ENCODE results near the gene IGSF8.
"Not testable (repeated sequence)": the region's sequence is repeated elsewhere in the genome, so short reads cannot be mapped to it uniquely, and the experiment has no call there.

IGSF8 gene

GRCh38 chr1:160126342-160126741, 27.9 kb upstream of the IGSF8 start:
- DNase-seq: not testable (repeated sequence)

DNA sequence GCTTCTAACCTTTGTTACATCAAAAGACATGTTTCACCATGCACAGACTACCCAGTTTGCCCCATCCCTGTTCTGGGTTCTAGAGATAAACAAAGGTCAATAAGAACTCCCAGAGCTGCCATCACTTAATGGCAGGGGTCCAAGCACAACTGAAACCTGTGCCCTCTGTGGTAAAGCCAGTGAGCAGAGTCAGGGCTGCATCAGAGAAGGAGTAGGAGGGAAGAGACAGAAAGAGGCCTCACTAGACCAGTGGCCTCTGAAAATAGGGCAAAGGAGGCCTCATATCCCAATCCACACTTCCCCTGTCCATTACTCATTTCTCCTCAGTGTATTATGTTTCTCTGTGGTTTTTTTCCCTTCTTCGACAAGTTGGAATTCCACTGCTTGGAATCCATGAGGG, 27.3 kb upstream of the IGSF8 start:
- DNase-seq: no peak

GRCh38 chr1:160124705-160125478, 26.5 kb upstream of the IGSF8 start:
- no peak for DNase-seq

GRCh38 chr1:160123726-160124125, 25.3 kb upstream of the IGSF8 start:
- no peak for DNase-seq

DNA sequence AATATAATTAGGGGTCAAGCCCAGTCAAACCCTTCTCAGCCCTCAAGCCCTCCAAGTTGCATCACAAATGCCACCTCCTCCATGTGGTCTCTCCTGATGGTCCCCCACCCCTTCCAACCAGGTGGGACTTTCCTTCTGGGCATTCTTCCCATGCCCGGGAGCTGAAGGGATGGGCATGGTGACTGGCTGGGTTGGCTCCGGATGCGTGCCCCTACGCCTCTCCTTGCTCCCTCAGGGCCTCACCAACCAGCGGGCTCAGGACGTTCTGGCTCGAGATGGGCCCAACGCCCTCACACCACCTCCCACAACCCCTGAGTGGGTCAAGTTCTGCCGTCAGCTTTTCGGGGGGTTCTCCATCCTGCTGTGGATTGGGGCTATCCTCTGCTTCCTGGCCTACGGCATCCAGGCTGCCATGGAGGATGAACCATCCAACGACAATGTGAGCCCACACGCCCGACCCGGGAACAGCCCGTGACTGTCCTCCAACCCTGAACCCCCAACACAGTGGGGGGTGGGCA, 24.6 kb upstream of the IGSF8 start:
- DNase-seq: no peak

GRCh38 chr1:160121388-160121787, 23.0 kb upstream of the IGSF8 start:
- DNase-seq: no peak

- DNase-seq: no peak
Observed at GRCh38 chr1:160120797-160121196, 22.4 kb upstream of the IGSF8 start.

GRCh38 chr1:160118928-160119327, 20.5 kb upstream of the IGSF8 start:
- no peak for DNase-seq

- DNase-seq: no peak
Observed at GRCh38 chr1:160117709-160118183, 19.3 kb upstream of the IGSF8 start.

DNA sequence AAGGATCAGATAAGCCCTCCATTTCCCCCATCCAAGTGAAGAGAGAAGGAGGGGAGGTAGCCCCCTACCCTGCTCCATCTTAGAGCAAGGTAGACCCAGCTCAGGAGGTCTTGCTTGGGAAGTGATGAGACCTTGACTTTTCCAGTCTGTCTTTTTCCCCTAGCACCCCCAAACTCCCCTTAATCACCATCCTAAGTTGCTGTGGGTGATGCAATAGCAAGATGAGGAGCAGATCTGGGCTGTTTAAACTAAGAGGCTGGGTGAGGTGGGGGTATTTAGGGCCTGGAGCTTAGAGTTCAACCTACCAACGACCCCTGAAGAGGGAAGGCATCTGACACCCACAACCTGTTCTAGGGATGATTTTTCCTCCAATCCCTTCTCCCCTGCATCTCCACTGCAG, 18.9 kb upstream of the IGSF8 start:
- DNase-seq: no peak

DNA sequence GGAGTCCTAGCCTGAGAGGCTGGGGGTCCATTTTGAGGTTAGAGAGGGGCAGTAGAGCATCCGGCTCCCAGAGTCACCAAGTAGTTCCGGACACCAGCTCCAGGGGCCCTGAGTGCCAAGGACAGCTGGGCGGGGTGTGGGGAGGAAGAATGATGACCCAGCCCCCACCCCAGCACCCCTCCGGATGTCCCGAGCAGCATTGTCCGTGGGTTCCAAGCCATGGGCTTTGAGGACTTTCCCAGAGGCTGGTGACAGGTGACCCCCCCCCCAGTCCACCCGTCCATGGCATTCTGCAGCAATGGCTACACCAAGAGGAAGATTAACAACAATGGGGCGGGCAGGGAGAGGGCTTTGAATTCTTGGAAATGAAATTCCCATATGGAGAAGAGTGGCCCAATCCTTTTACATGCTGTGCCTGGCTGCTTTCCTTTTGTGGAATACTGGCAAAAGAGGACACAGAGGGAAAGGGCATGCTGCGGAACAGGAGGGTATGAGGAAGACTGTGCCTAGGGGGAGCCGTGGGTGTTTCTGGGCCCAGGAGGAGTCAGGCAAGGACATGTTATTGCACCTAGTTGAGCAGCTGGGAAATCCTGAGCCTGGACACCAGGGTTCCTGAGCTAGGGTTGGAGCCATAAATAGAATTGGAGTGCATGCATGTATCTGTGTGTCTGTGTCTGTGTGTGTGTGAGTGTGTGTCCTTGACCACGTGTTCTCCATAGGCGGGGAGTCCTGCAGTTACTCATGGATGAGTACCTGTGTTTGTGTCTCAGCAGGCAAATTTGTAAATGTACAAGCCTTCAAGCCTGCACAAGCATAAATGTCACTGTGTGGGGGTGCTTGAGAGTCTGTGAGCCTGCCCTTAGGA, 18.1 kb upstream of the IGSF8 start:
- peak in 1 of 5 experiments; percentile 19 for DNase-seq

DNA sequence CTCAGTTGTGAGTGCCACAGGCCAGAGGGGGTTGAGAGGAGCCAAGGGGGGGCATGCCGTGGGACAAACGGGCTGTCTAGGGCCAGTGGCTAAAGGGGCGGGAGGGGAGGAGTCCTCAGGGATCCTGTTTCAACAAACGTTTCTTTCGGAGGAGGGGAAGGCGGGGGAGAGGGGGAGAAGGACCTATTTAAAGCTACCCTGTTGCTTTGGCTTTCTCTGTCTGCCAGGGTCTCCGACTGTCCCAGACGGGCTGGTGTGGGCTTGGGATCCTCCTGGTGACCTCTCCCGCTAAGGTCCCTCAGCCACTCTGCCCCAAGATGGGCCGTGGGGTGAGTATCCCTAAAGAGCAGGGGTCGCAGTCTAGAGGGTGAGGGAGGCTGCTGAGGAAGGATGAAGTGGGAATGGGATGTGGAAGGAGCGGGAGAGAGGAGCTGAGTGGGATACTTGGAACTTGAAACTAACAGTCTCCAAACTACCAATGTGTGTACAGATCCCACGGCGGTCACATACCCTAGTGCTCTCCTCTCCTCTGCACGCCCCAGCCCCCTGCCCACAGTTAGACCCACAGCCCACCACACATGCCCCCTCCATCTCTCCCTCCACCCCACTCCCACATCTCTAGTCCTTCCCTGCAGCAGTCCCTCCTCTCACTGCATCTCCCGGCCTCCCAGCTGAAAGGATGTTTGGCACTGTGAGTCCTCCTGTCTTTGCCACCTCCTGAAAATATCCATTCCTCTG, 17.3 kb upstream of the IGSF8 start, which contains the start of gene ATP1A2:
Gene ATP1A2, plus strand, starts transcription at position 215 of the 738 bp plus-strand sequence. Its CDS starts 103 bp downstream, at position 318.
- no peak for DNase-seq

- DNase-seq: no peak
Observed at GRCh38 chr1:160114085-160114484, 15.7 kb upstream of the IGSF8 start.

DNA sequence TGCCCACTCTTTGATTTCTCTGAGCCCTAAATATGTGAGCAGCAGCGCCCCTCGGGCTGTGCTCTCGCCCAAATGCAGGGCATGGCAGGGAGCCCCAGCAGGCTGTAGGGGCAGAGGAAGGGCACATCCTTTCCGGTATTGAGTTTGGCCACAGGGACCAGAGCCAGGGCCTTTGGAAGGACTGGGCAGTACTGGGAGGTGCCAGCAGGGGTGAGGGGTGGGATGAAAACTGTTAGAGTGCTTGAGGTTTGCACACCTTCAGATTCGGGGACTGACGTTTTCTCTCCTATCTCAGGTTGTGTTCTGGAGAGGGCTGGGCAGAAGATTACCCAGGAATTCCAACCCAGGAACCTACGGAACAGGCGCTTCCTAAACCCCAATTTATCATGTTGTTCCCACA, 15.0 kb upstream of the IGSF8 start:
- DNase-seq: no peak

- no peak for DNase-seq
Observed at GRCh38 chr1:160112357-160112756, 13.9 kb upstream of the IGSF8 start.

DNA sequence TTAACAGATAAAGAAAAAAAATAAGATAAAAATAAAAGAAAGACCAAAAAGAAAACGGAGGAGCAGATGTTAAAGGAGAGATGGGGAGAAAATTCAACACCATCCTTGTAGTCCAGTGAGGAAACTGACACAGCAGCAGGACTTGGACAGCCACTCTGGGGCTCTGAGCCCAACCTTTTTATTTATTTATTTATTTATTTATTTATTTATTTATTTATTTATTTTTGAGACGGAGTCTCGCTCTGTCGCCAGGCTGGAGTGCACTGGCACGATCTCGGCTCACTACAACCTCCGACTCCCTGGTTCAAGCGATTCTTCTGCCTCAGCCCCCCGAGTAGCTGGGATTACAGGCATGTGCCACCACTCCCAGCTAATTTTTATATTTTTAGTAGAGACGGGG, 13.0 kb upstream of the IGSF8 start:
- DNase-seq: not testable (repeated sequence)

DNA sequence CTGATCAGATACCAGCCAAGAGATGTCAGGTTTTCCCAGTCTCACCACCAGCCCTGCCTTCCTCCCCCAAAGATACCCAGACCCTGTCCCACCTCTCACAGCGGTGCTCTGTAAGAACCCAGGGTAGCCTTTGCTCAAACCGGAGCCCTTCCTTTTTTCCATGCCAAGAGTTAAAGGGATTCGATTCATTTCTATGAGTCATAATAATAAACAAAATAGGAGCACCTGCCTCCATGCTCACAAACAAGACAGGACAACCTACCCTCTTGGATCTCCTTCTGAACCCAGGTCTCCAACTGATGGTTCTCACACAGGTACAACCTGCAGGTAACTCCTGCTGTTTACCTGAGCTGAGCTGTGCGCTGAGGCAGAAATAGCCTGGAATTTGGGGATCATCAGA, 11.3 kb upstream of the IGSF8 start:
- no peak for DNase-seq

- peak in 1 of 5 experiments; percentile 58 for DNase-seq
Observed at GRCh38 chr1:160108888-160109662, 10.7 kb upstream of the IGSF8 start.

DNA sequence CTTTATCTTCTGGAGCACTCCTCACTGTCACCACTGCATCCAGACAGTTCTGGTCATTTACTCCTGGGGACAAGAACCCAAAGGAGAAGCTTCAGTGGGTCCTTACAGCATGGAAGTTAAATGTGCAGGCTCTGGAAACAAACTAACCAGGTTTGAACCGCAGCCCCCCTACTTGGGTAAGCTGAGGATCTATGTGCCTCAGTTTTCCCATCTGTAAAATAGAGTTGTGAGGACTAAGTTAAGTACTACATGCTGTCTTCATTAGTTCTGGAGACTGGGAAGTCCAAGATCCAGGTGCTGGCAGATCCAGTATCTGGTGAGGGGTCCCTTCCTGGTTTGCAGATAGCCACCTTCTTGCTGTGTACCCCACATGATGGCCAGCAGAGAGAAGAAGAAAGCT, 9.1 kb upstream of the IGSF8 start:
- no peak for DNase-seq

GRCh38 chr1:160105155-160105554, 6.7 kb upstream of the IGSF8 start:
- no peak for DNase-seq

DNA sequence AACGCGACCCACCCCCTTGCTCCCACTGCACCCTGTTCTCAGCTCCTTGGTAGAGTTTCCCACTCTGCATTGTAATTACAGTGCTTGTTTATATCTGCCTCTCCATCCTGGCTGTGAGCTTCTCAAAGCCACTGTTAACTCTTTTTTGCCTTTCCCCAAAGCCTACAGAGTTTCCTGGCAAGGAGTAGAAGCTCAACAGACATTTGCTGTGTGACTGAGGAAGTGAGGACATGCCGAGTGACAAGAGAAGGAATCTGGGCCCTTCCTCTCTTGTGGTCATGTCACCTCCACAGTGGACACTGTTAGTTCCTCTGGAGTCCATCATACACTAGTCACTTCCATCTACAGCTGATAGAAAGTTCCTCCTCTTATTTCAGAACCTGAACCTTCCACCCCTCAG, 6.1 kb upstream of the IGSF8 start:
- DNase-seq: no peak
